Common myeloid progenitor, CD34-positive (primary cell): ENCODE measurements around the gene SSTR5.

Source experiments
- CTCF ChIA-PET: fragments of 350-600 bp; sonication (Branson Sonifier 250); formaldehyde crosslinking; loops from one replicate; lab custom pipeline; 2021; ENCODE audit warnings: antibody characterized with exemption; lab: Charles Lee
- POLR2A ChIA-PET: fragments of 350-600 bp; sonication (Branson Sonifier 250); formaldehyde crosslinking; loops from one replicate; lab custom pipeline; 2021; ENCODE audit warnings: antibody characterized with exemption; lab: Charles Lee
- DNase-seq, 3 donors: peaks; one replicate each; pipeline versions ENCODE4 v3.0.0 to v3.0.0-alpha.2; 2013
- H3K27ac ChIP-seq, 2 experiments: 1 replicate in 1 of 2; 2 replicates in 1 of 2; pipeline ENCODE4 v1.7.0; 2013; ENCODE audit warnings: inconsistent platforms in 2 of 2, low read length in 2 of 2, mild to moderate bottlenecking in 2 of 2, low read depth in 1 of 2, moderate library complexity in 1 of 2; ENCODE audit not compliant: severe bottlenecking in 2 of 2, insufficient read depth in 1 of 2, poor library complexity in 1 of 2
- H3K27me3 ChIP-seq, 5 experiments: replicated peaks in 2 of 5; 1 replicate in 3 of 5; 2 replicates in 2 of 5; pipeline versions ENCODE4 v1.6.1 to v1.7.0; 2013; ENCODE audit warnings: low read length in 4 of 5, mild to moderate bottlenecking in 2 of 5, moderate library complexity in 2 of 5, inconsistent platforms in 1 of 5; ENCODE audit not compliant: insufficient read depth in 5 of 5, control insufficient read depth in 4 of 5
- H3K36me3 ChIP-seq, 4 experiments: 1 replicate in 2 of 4; 2 replicates in 2 of 4; pipeline versions ENCODE4 v1.6.1 to v1.7.0; 2013; ENCODE audit warnings: low read length in 3 of 4, control low read depth in 1 of 4, mild to moderate bottlenecking in 1 of 4; ENCODE audit not compliant: control insufficient read depth in 4 of 4, insufficient read depth in 4 of 4
- H3K4me1 ChIP-seq, 4 experiments: 1 replicate in 3 of 4; 2 replicates in 1 of 4; pipeline versions ENCODE4 v1.6.1 to v1.7.1; 2013; ENCODE audit warnings: low read length in 3 of 4, mild to moderate bottlenecking in 3 of 4, control low read depth in 1 of 4, inconsistent platforms in 1 of 4, moderate library complexity in 1 of 4; ENCODE audit not compliant: control insufficient read depth in 4 of 4, insufficient read depth in 4 of 4; ENCODE audit errors: control extremely low read depth in 1 of 4
- H3K4me3 ChIP-seq, 7 experiments: 1 replicate in 4 of 7; 2 replicates in 3 of 7; pipeline versions ENCODE4 v1.5.1 to v1.7.0; 2013; ENCODE audit warnings: mild to moderate bottlenecking in 7 of 7, low read length in 6 of 7, moderate library complexity in 6 of 7, inconsistent platforms in 2 of 7, low read depth in 2 of 7, control low read depth in 1 of 7; ENCODE audit not compliant: insufficient read depth in 4 of 7, control insufficient read depth in 1 of 7; ENCODE audit errors: extremely low read depth in 1 of 7
- H3K9me3 ChIP-seq, 5 experiments: 1 replicate in 4 of 5; 2 replicates in 1 of 5; pipeline versions ENCODE4 v1.6.1 to v1.7.1; 2013; ENCODE audit warnings: low read length in 4 of 5, mild to moderate bottlenecking in 2 of 5, inconsistent platforms in 1 of 5, low read depth in 1 of 5, moderate library complexity in 1 of 5; ENCODE audit not compliant: control insufficient read depth in 4 of 5, insufficient read depth in 2 of 5; ENCODE audit errors: control extremely low read depth in 1 of 5
- WGBS: methylation state at CpG from one replicate; pipeline ENCODE4 v1.1.5; 2013; ENCODE audit not compliant: insufficient coverage; 5-methylcytosine and 5-hydroxymethylcytosine counted together

The SSTR5 gene

GRCh38 chr16:1101133-1101532, 28.6 kb downstream of the SSTR5 start:
- Histone ChIP-seq H3K27ac (no peak overlapping the region), H3K27me3 (peaks cover 0 to 85% (median 4%) of the 10 kb centered on the region in 5 experiments), H3K4me3 (no peak overlapping the region), H3K9me3 (no peaks in the 10 kb centered on the region), H3K36me3 (no peaks in the 10 kb centered on the region), H3K4me1 (peaks cover 0 to 6% (median 2%) of the 10 kb centered on the region in 4 experiments)
- ChIA-PET POLR2A (no interaction called here), CTCF (interaction anchor here (0.7 to 0.8 kb wide), 2 partner anchors 43 to 284 kb away, joined by 3 read pairs; no protein-coding TSS in a partner anchor)
- WGBS, result 68% methylated on average over 19 of the region's 25 CpGs
- DNase-seq, result no peak

GRCh38 chr16:1101573-1102332, 29.2 kb downstream of the SSTR5 start:
- ChIA-PET CTCF (interaction anchor here (0.7 to 1.5 kb wide), 3 partner anchors 43 to 284 kb away, joined by 3 to 5 read pairs (median 3); no protein-coding TSS in a partner anchor), POLR2A (no interaction called here)
- H3K9me3 ChIP-seq, result no peaks in the 10 kb centered on the region
- no peak for DNase-seq
- H3K27me3 ChIP-seq, result peaks cover 0 to 81% (median 4%) of the 10 kb centered on the region in 5 experiments
- no peak overlapping the region for H3K4me3 ChIP-seq
- peaks cover 0 to 6% (median 2%) of the 10 kb centered on the region in 4 experiments for H3K4me1 ChIP-seq
- no peaks in the 10 kb centered on the region for H3K36me3 ChIP-seq
- 60% methylated on average over 15 of the region's 25 CpGs for WGBS
- no peak overlapping the region for H3K27ac ChIP-seq

GRCh38 chr16:1102333-1102700, 29.8 kb downstream of the SSTR5 start:
- Histone ChIP-seq H3K27ac (no peak overlapping the region), H3K36me3 (no peaks in the 10 kb centered on the region), H3K4me1 (peaks cover 0 to 6% (median 2%) of the 10 kb centered on the region in 4 experiments), H3K9me3 (no peaks in the 10 kb centered on the region), H3K27me3 (peaks cover 0 to 82% (median 4%) of the 10 kb centered on the region in 5 experiments), H3K4me3 (no peak overlapping the region)
- ChIA-PET POLR2A (no interaction called here), CTCF (interaction anchor here (1.5 to 1.6 kb wide), 3 partner anchors 46 to 390 kb away, joined by 3 to 5 read pairs (median 3); no protein-coding TSS in a partner anchor)
- DNase-seq, result no peak
- 75% methylated on average over 15 of the region's 26 CpGs for WGBS

GRCh38 chr16:1102921-1103635, 30.5 kb downstream of the SSTR5 start:
- Histone ChIP-seq H3K36me3 (no peaks in the 10 kb centered on the region), H3K27ac (no peak overlapping the region), H3K4me3 (peak overlapping the region in 2 of 7 experiments; percentile 16 to 32), H3K27me3 (peaks cover 0 to 82% (median 4%) of the 10 kb centered on the region in 5 experiments), H3K4me1 (peaks cover 0 to 6% (median 2%) of the 10 kb centered on the region in 4 experiments), H3K9me3 (no peaks in the 10 kb centered on the region)
- ChIA-PET CTCF (interaction anchor here (0.7 to 1.6 kb wide), 10 partner anchors 17 to 390 kb away, joined by 3 to 5 read pairs (median 3); partner anchors contain the start of gene METRN), POLR2A (no interaction called here)
- 2% methylated on average over 45 of the region's 61 CpGs for WGBS
- peak; percentile 27 to 59 (median 54) for DNase-seq

- ChIA-PET POLR2A (no interaction called here), CTCF (interaction anchor here (0.7 to 1.6 kb wide), 9 partner anchors 18 to 391 kb away, joined by 3 to 4 read pairs (median 3); partner anchors contain the start of gene METRN)
- no peak for DNase-seq
- no peak overlapping the region for H3K27ac ChIP-seq
- no peaks in the 10 kb centered on the region for H3K9me3 ChIP-seq
- H3K4me3 ChIP-seq, result no peak overlapping the region
- H3K27me3 ChIP-seq, result peaks cover 0 to 82% (median 4%) of the 10 kb centered on the region in 5 experiments
- no peaks in the 10 kb centered on the region for H3K36me3 ChIP-seq
- peaks cover 0 to 6% (median 2%) of the 10 kb centered on the region in 4 experiments for H3K4me1 ChIP-seq
- WGBS, result 16% methylated on average over 9 of the region's 11 CpGs
Measured at GRCh38 chr16:1103636-1103980, 31.1 kb downstream of the SSTR5 start.

GRCh38 chr16:1105888-1106620, 33.5 kb downstream of the SSTR5 start:
- Histone ChIP-seq H3K4me3 (no peak overlapping the region), H3K27me3 (peaks cover 0 to 84% (median 4%) of the 10 kb centered on the region in 5 experiments), H3K9me3 (no peaks in the 10 kb centered on the region), H3K36me3 (no peaks in the 10 kb centered on the region), H3K4me1 (peaks cover 0 to 6% (median 2%) of the 10 kb centered on the region in 4 experiments), H3K27ac (no peak overlapping the region)
- 49% methylated on average over 17 of the region's 26 CpGs for WGBS
- POLR2A ChIA-PET, result interaction anchor here (0.6 kb wide), 1 partner anchor 421 kb away, joined by 3 read pairs; no protein-coding TSS in a partner anchor
- CTCF ChIA-PET, result no interaction called here
- DNase-seq, result peak; percentile 50 to 74 (median 69)
